NCI-H2171 treated with DMSO at 0.1 percent for 48 hours (cell line): ENCODE results near the gene LGI4.
"Not testable (repeated sequence)": the region's sequence is repeated elsewhere in the genome, so short reads cannot be mapped to it uniquely, and the experiment has no call there.

Source experiments
- DNase-seq: peaks from one replicate; lab custom pipeline; 2025; lab: John Stamatoyannopoulos, UW

LGI4 gene

DNA sequence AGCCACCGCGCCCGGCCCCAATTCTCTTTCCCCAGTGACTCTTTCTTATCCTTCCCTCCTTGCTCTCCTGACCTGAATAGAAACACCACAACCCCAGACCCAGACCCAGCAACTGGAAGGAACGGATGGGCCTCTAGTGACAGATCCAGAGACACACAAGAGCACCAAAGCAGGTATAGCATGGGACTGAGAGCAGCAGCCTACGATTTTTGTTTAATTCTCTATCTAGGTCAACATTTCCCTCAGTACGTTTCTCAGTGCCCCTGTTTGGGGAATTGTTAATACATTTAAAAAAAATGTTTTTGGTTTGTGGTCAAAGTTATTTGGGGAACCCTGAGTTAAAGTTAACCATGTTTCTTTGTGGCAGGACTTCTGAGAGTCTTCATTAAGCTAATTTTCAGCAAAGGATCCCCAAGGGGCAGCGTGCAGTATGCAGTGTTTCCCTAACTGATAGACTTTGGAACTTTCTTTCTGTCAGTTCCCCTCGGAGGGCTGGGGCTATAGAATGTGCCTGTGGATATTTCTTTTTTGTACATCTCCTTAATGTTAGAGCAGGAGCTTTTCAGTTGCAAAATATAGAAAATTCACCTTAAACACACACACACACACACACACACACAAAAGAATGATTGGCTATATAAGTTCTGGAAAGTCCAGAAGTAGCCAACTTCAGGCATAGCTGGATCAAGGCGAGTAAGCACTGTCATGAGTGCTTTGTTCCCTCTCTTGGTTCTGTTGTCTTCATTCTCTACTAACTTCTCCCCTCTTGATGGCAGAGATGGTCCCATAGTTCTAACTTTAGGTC, 26.0 kb upstream of the LGI4 start:
- DNase-seq: no peak

DNA sequence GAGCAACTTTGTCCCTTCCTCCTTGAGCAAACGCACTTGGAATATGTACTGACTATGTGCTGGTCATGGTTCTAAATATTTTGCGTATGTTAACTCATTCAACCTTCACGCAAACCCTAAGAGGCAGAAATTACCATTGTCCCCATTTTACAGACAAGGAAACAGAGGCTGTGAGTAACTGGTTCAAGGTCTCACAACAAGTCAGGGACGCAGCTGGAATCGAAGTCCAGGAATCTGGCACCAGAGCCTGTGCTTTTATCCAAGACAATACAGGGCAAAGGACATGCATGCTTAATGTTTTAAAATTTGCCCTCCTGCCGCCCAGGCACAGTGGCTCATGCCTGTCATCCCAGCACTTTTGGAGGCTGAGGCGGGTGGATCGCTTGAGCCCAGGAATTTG, 24.7 kb upstream of the LGI4 start:
- no peak for DNase-seq

DNA sequence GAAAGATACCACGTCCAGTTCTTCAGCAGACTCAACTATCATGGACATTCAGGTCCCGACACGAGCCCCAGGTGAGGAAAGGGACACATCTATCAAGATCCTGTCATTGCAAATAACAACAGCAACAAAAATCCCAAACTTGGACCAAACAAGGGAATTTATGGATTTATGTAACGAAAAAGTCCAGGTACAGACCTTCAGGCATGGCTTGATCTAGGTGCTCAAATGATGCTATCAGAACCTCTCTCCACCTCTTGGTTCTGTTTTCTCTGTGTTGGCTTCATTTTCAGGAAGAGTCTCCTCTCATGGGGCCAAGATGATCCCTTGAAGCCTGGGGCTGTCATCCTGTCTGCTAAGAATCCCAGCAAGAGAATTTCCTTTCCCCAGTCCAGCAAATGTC, 22.6 kb upstream of the LGI4 start:
- no peak for DNase-seq

DNA sequence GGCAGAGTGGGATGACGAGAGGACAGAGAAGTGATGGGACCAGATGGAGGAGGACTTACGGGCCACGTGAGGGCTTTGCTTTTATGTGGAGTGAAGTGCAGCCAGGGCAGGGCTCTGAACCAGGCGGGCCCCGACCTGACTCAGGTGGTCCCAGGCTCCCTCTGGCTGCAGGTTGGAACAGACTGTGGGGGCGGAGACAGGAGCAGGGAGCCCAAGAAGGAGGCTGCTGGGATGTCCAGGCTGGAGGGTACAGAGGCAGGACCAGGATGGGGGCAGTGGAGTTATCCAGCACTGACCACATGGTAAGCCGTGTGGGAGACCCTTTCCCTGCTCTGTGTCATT, 21.8 kb upstream of the LGI4 start:
- DNase-seq: no peak

DNA sequence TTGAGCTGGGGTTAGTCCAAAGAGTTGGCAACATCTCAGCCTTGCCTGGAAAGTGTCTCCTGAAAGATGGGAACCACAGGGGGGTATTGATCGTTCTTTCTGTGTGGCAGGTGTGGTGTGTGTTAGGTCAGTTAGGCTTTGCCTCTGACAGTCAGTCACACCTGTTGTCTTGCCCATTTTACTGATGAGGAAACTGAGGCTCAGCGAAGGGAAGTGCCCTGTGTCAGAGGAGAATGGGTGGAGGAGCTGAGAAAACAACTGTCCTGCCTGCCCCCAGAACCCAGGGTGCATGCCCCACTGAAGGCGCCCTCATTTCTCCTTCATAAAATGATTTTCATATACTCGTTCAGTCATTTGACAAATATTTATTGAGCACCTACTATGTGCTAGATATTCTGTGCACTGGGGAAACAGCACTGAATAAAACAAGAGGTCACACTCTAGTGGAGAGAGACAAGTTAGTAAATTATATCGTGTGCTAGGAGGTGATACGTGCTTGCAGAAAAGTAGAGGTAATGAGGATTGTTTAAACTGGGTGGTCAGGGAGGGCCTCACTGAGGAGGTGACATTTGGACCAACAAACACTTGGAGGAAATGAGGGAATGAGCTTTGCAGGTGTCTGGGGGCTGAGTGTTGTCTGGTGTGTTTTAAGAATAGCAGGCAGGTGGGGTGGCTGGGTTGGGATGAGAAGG, 21.3 kb upstream of the LGI4 start:
- DNase-seq: no peak

DNA sequence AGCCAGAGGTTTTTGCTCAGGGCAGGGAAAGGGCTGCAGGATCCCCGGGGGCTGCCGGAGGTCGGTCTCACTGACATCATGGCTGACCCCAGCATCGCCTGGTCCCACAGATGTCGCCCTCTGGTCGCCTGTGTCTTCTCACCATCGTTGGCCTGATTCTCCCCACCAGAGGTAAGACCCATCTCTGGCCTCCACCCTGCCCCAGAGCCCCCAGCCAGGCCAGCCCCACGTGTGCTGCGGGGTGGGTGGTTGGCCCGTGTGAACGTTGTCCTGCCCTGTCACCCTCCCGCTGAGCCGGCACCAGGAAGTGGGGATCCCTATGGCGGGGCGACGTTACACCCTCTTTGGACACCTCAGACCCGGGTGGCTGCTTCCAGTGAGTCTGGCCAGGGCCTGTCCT, 20.6 kb upstream of the LGI4 start:
- no peak for DNase-seq

DNA sequence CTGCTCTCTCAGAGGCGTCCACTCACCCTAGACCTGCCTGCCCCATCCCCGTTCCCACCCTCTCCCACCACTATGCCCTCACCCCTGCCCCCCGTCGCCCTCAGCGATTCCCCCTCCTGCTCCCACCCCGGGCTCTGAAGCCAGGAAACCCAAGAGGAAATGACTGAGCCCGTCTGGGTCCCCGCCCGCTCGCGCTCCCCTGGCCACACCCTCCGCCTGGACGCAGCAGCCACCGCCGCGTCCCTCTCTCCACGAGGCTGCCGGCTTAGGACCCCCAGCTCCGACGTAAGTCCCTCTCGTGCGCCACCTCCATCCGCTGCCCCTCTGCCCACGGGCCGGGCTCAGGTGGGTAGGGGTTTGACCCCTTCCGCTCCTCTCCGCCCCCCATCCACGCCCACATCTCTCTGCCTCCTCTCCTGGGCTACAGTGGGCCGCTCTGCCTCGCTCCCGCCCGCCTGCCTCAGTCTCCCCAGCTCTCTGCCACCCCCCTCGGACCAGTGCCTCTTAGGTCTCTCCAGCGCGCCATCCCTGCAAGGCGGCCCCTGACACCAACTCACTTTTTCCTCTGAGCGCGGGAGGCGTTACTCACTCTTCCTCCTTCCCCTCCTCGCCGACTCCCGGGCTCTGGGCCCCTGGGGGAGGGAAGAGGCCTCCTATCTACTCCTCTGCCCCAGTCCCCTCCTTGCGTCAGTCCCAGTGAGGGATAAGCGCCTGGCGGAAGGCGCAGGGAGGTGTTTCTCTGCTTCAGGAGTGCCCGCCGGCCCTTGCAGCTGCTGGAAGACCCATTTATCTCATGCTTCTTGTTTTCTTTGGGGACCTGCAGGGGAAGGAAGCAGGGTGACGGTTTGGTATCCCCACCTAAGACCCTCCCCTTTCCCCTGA, 19.9 kb upstream of the LGI4 start, which contains the start of gene FXYD5:
Gene FXYD5, plus strand, starts transcription at position 211 of the 882 bp plus-strand sequence. CDS start 816 bp downstream, outside the sequence.
- peak; percentile 23 for DNase-seq

DNA sequence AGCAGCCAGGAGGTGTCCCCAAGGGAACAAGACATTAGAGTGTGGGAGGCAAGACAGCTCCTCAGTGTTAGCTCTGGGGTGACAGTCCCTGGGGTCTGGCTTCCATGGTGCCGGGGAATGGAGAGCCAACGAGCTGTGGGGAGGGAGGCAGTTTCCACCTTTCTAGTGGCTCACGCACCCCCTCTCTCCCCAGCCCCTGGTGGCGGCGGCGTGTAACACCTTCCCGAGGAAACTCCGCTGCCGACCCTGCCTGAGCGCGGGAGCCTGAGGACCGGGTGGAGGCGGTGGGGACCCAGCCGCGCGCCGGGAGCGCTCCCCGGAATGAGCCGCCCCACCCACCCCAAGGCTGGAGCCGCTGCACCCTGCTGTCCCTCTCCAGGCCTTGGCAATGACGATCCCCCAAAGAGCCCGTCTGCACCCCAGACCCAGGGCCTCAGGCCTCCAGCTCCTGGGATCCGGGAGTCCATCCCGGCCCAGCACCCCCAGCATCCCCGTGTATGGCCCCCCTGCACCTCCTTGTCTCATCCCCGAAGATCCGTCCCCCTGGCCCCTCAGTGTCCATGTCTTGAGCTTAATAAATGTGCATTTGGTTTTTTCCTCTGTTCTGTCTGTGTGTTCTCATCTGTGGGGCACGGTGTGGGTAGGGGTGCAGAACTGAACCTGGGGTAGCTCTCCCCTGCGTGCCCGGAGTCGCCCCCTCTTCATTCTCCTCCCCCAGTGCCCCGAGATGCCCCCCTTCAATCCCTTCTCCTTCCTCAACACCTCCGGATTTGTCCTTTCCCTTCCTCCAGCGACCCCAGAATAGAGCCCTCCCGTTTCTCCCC, 19.1 kb upstream of the LGI4 start:
- peak; percentile 44 for DNase-seq

DNA sequence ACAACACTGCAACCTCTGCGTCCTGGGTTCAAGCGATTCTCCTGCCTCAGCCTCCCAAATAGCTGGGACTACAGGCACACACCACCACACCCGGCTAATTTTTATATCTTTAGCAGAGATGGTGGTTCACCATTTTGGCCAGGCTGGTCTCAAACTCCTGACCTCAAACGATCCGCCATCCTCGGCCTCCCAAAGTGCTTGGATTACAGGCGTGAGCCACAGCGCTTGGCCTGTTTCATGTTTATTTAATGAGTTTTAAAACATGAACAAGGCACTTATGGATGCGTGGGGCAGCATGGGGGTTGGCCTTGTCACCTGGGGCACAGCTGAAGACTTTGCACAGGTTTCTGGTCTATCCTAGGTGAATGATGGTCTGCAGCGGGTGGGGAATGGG, 18.3 kb upstream of the LGI4 start:
- not testable (repeated sequence) for DNase-seq

DNA sequence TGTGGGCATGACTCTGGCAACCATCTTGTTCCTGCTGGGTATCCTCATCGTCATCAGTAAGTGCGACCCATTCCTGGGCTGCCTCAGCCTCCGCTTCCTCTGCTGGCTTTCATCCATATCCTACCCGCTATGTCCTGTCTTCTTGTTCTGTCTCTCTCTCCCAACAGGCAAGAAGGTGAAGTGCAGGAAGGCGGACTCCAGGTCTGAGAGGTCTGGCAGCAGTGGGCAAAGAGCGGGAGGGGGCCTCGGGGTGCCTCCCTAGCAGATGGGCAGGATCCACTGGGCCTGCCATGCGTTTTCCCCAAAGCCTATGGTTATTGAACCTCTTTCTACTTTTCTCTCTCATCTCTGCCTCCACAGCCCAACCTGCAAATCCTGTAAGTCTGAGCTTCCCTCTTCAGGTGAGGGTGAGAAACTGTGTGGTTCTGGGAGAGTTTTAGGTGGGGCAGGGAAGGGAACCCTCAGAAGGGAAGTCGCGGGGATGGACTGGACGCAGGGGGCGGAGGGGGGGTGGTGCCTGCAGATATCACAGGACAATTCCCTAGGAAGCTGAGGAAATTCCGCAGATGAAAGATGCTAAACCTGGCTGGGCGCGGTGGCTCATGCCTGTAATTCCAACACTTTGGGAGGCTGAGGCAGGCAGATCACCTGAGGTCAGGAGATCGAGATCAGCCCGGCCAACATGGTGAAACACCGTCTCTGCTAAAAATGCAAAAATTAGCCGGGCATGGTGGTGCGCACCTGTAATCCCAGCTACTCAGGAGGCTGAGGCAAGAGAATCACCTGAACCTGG, 16.6 kb upstream of the LGI4 start:
- no peak for DNase-seq

DNA sequence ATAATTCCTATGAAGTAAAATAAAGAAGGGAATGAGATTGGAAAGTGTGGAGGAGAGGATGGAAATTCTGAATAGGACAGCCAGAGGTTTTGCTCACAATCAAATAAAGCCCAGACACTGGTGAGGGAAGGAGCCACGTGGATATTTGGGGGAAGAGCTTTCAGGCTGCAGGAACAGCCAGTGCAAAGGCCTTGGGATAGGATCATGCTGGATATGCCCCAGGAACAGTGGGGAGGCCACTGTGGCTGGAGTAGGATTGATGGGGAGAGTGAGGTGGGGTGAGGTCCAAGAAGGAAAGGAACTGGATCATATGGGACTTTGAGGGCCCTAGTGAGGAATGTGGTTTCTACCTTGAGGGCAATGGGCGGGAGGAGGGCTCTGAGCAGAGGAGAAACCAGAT, 15.6 kb upstream of the LGI4 start:
- no peak for DNase-seq

DNA sequence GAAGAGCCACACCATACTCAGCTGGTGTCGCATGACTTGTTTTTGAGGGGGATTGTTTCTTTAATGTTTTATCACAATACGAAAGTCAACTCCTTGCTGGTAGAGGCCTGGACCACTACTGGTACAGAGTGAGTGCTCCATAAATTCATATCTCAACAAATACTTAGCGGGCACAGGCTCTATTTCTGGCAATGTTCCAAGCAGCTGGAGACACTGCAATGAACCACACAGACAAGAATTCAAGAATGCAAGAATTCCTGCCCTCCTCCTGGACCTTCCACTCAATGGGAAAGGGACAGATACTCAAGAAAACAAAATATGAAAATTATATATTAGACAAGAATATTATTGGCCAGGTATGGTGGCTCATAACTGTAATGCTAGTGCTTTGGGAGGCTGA, 14.6 kb upstream of the LGI4 start:
- DNase-seq: no peak

DNA sequence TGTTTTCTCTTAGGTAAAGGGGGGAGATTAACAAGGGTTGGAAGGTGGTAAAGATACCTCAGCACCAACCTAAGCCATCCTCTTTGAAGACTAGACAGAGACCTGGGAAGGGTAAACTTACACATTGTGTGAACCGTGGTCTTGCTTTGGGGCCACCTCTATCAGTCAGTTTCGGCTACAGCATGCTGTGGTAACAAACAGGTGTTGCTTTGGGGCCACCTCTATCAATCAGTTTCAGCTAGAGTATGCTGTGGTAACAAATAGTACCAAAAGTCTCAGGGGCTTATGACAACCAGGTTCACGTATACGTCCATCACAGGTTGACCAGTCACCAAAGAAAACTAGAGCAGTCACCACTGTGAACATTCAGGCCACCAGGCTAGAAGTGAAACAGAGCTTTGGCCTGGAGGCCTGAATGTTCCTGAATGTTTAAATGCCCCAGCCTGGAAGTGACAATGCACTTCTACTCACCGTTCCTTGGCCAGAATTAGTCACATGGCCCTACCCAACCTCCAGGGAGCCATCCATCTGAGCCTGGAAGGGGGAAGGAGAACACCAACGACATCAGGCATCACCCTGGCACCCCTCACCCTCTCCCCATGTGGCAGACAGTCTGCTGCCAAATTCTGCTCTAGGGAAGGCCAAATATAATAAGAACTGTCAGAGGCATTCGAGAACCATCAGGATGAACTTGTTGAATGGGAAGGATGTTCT, 12.0 kb upstream of the LGI4 start:
- DNase-seq: no peak

DNA sequence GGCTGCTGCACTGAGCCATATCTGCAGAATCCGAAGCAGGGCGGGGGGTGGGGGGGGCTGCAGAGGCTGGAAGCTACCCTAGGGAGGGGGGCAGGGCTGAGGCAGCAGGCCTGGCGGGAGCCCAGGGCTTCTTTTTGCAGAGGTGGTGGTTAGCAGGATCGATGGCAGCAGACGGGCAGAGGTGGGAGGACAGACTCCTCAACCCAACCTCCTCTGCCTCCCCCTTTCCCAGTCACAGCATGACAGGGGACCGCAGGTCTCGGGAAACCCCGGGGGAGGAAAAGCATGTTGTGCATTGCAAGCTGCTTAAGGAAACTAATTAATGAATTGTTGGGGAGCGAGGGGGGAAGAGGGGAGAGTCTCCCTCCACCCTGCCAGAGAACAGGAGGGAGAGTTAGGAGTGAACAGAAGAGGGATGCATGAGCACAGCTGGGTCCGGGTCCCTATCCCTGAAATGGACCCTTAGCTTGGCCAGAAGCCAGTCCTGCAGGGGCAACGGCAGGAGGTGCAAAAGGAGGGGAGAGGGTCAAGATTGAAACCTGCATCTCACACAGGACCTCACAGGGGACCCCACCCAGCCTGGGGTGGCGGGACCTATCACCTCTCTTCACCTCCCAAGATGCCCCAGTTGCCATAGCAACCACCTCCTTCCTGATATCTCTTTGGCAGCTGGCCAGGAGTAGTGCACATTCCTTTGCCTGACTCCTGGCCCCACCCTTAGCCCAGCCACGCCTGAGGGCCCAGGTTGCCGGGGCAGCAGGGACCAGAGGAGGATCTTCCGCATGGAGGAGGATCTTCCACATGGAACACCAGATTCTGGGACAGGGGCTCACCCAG, 10.0 kb upstream of the LGI4 start:
- peak; percentile 71 for DNase-seq

DNA sequence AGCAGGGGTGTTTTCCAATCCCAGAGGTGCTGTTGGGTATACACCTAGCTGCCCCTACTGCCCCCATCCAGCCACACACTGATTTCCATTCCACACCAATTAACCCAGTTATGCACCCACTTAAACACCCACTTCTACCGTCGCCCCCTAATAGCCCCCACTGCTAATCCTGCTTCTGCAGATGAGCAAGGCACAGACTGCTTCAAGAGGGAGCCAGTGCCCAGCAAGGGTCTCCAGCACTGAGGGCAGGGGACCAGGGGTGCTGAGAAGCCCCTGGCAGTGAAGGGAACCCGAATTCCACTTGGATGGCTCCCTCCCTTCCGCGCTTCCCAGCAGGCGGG, 9.4 kb upstream of the LGI4 start:
- DNase-seq: no peak

DNA sequence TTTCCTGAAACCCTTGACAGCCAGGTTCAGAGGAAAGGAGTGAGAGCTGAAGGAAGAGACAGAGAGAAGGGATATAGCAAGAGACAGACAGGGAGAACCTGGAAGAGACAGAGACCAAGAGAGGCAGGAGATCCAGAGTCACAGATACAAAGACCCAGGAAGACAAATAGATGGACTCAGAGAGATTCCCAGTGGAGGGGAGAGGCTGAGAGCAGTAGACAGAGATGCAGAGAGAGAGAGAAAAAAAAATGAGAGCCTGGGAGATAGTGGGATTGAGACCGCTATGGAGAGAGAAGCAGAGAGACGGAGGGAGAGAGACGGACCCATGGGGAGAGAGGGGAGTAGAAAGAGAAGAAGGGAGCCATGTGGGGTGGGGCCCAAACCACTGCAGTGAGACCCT, 9.0 kb upstream of the LGI4 start:
- DNase-seq: peak; percentile 33

DNA sequence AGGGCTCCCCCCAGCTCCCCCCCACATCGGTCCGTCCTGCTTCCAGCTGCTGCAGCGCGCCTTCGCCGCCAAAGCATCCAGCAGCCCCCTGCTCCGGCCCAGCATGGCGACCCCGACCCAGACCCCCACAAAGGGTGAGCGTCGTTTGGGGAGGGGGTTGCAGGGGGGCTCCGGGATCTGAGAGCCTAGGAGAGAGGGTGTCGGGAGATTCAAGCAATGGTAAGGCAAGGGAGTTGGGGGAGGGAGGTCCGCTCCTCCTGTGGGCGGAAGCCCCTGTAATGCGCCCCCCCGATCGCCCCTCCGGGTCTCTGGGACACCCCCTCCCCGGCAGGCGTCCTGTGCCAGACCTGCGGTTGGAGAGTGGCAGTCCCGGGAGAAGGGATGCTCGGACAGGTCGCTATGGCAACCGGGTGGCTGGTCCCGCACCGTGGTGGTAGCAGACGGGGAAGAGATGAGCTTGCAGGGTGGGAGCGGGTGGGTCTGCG, 8.4 kb upstream of the LGI4 start, which contains the start of gene FXYD7:
Gene FXYD7, plus strand, starts transcription at position 25 of the 485 bp plus-strand sequence. Its CDS starts 79 bp downstream, at position 104.
- DNase-seq: no peak

DNA sequence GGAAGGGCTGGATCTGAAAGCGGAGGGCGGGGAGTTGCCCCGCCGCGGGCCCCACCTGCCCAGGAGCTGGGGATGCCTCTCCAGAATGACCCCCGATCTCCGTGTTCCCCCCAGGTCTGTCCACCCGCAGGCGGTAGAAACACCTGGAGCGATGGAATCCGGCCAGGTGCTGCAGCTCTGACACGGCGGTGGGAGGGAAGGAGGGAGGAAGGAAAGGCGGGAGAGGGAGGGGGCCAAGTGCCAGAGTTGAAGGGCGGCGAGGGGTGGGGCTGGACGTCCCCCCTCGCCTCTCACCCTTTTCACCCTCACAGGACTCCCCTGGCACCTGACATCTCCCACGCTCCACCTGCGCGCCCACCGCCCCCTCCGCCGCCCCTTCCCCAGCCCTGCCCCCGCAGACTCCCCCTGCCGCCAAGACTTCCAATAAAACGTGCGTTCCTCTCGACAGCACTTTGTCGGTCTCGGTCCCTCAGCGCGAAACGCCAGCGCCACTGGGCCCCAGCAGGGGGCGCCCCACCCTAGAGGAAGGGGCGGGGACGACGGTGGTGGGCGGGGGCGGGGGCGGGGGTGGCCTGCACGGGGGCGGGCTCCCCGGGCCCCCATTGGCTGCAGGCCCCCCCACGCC, 7.9 kb upstream of the LGI4 start:
- peak; percentile 69 for DNase-seq
